Measurements from ENCODE around the gene LIPI. TPM values are rescaled to one million over a fixed set of nuclear protein-coding genes. Genes with fewer than 3 reads are reported as not detected.

Gene LIPI
- total RNA-seq, 1 experiment from 2014 or later, result not detected

- Mint-ChIP-seq H3K9me3 (peaks cover 57 to 72% of the 10 kb centered on the region in 2 experiments), H3K4me1 (no peaks in the 10 kb centered on the region), H3K36me3 (ENCODE audit: insufficient read depth in 1 of 3, low read depth in 3 of 3) (peaks cover 13 to 28% (median 26%) of the 10 kb centered on the region in 3 experiments), H3K4me3 (no peak overlapping the region), H3K27ac (no peak overlapping the region), H3K27me3 (ENCODE audit: low read depth) (no peaks in the 10 kb centered on the region)
- Histone ChIP-seq H2BK12ac (ENCODE audit: insufficient read length, low read depth, low read length) (no peak overlapping the region), H3K9ac (ENCODE audit: extremely low read depth, insufficient read length, low read length) (no peak overlapping the region), H3K4me2 (ENCODE audit: insufficient read depth, insufficient read length, low read length) (no peak overlapping the region), H3K18ac (ENCODE audit: insufficient read length, low read depth, low read length) (no peak overlapping the region), H3K79me1 (ENCODE audit: insufficient read depth, low read depth, low read length, poor library complexity, severe bottlenecking) (no peaks in the 10 kb centered on the region), H2BK15ac (ENCODE audit: low read depth, low read length) (no peak overlapping the region), H4K8ac (replicated peaks; ENCODE audit: insufficient read length, low read depth, low read length) (no peak overlapping the region), H2AFZ (ENCODE audit: low read length) (no peak overlapping the region), H4K91ac (ENCODE audit: insufficient read length, low read depth, low read length) (no peak overlapping the region), H3K79me2 (ENCODE audit: insufficient read depth, low read length) (no peaks in the 10 kb centered on the region), H3K27ac (ENCODE audit: insufficient read length, low read depth, low read length) (no peak overlapping the region), H3T11ph (ENCODE audit: low read length) (no peak overlapping the region), H2BK5ac (ENCODE audit: insufficient read length, low read length) (no peak overlapping the region), H2BK120ac (ENCODE audit: low read depth, low read length, poor library complexity, severe bottlenecking) (no peak overlapping the region), H3K9me3 (ENCODE audit: control insufficient read depth, low read depth, low read length) (no peaks in the 10 kb centered on the region), H4K5ac (ENCODE audit: insufficient read length, low read depth, low read length) (no peak overlapping the region), H2AK5ac (ENCODE audit: insufficient read length, low read length) (no peak overlapping the region), H3K23me2 (ENCODE audit: insufficient read length, low read depth, low read length, poor library complexity, severe bottlenecking) (no peaks in the 10 kb centered on the region), H3K23ac (ENCODE audit: insufficient read length, low read depth, low read length) (no peak overlapping the region), H3K4me1 (ENCODE audit: insufficient read depth, low read length) (no peaks in the 10 kb centered on the region), H2BK20ac (ENCODE audit: low read depth, low read length, poor library complexity, severe bottlenecking) (no peak overlapping the region), H4K20me1 (ENCODE audit: control insufficient read depth, insufficient read depth, insufficient read length) (no peaks in the 10 kb centered on the region), H3K27me3 (ENCODE audit: insufficient read depth, low read length) (no peaks in the 10 kb centered on the region), H3K56ac (ENCODE audit: insufficient read length, low read depth, low read length) (no peak overlapping the region), H3K4ac (ENCODE audit: low read depth, low read length) (no peak overlapping the region), H3K14ac (ENCODE audit: insufficient read depth, low read length) (no peak overlapping the region; the same call in 1 of the 2 replicates)
- no CpG with 5 or more reads among the region's 46 CpGs for WGBS (ENCODE audit: extremely low coverage, insufficient read length, low lambda C conversion rate)
- peak; percentile 33 for DNase-seq
- no peak for TF ChIP-seq CTCF (conservative IDR thresholded peaks at IDR 0.05)
These were observed 137.8 kb downstream of the LIPI start for GRCh38 chr21:14072761-14073535.
